ENCODE measurements around the gene HOXA1.

HOXA1 gene

GRCh38 chr7:27095897-27096767 is at the start of gene HOXA1:
Gene HOXA1, minus strand, starts transcription at chr7:27096000. Its CDS starts 88 bp downstream, at chr7:27095912.
- DNase-seq (ENCODE audit: extremely low read depth in 1 of 2, low read depth in 1 of 2) = peak; percentile 44 to 54

GRCh38 chr7:27145165-27145913 is 49.5 kb upstream of the HOXA1 start:
- DNase-seq (ENCODE audit: extremely low read depth in 1 of 2, low read depth in 1 of 2) = no peak

GRCh38 chr7:27144781-27145164 is 49.0 kb upstream of the HOXA1 start:
- no peak for DNase-seq (ENCODE audit: extremely low read depth in 1 of 2, low read depth in 1 of 2)

- DNase-seq (ENCODE audit: extremely low read depth in 1 of 2, low read depth in 1 of 2) = no peak
Measured at GRCh38 chr7:27143950-27144780, 48.4 kb upstream of the HOXA1 start.

GRCh38 chr7:27143023-27143949 is 47.5 kb upstream of the HOXA1 start, which contains the start of gene HOXA5:
Gene HOXA5, minus strand, starts transcription at chr7:27143681. Its CDS starts 74 bp downstream, at chr7:27143607.
- DNase-seq (ENCODE audit: extremely low read depth in 1 of 2, low read depth in 1 of 2) = no peak

GRCh38 chr7:27142580-27143022 is 46.8 kb upstream of the HOXA1 start:
- no peak for DNase-seq (ENCODE audit: extremely low read depth in 1 of 2, low read depth in 1 of 2)

- DNase-seq (ENCODE audit: extremely low read depth in 1 of 2, low read depth in 1 of 2) = no peak
Measured at GRCh38 chr7:27141923-27142579, 46.3 kb upstream of the HOXA1 start.

GRCh38 chr7:27141137-27141922 is 45.5 kb upstream of the HOXA1 start:
- DNase-seq (ENCODE audit: extremely low read depth in 1 of 2, low read depth in 1 of 2) = no peak

- no peak for DNase-seq (ENCODE audit: extremely low read depth in 1 of 2, low read depth in 1 of 2)
Measured at GRCh38 chr7:27140126-27140857, 44.5 kb upstream of the HOXA1 start.

- no peak for DNase-seq (ENCODE audit: extremely low read depth in 1 of 2, low read depth in 1 of 2)
Measured at GRCh38 chr7:27139334-27140125, 43.7 kb upstream of the HOXA1 start.

- DNase-seq (ENCODE audit: extremely low read depth in 1 of 2, low read depth in 1 of 2) = no peak
Measured at GRCh38 chr7:27138985-27139333, 43.2 kb upstream of the HOXA1 start.

GRCh38 chr7:27138472-27138871 is 42.7 kb upstream of the HOXA1 start:
- no peak for DNase-seq (ENCODE audit: extremely low read depth in 1 of 2, low read depth in 1 of 2)

GRCh38 chr7:27137640-27138315 is 42.0 kb upstream of the HOXA1 start:
- DNase-seq (ENCODE audit: extremely low read depth in 1 of 2, low read depth in 1 of 2) = no peak

- DNase-seq (ENCODE audit: extremely low read depth in 1 of 2, low read depth in 1 of 2) = no peak
Measured at GRCh38 chr7:27134392-27134791, 38.6 kb upstream of the HOXA1 start.

- no peak for DNase-seq (ENCODE audit: extremely low read depth in 1 of 2, low read depth in 1 of 2)
Measured at GRCh38 chr7:27133409-27134231, 37.8 kb upstream of the HOXA1 start.

- no peak for DNase-seq (ENCODE audit: extremely low read depth in 1 of 2, low read depth in 1 of 2)
Measured at GRCh38 chr7:27132978-27133377, 37.2 kb upstream of the HOXA1 start.

Measured in activated CD8-positive, alpha-beta memory T cell treated with anti-CD3 and anti-CD28 coated beads for 1 hour (primary cell).